C4-2B (cell line): ENCODE results near the gene THEMIS.

ENCODE experiments used
- CTCF ChIP-seq: fragments of 450-650 bp; conservative IDR thresholded peaks from 2 replicates; pipeline ENCODE4 v1.5.1; 2017; ENCODE audit warnings: mild to moderate bottlenecking
- ZFX ChIP-seq: fragments of 450-650 bp; IDR thresholded peaks from 2 replicates; pipeline ENCODE4 v1.6.1; 2017

GRCh38 chr6:127851197-127851596 is 49.7 kb downstream of the THEMIS start:
- TF ChIP-seq CTCF (no peak), ZFX (no peak)
